GM18508 (cell line): ENCODE measurements around the gene HEPH.
"Not testable (repeated sequence)": the region's sequence is repeated elsewhere in the genome, so short reads cannot be mapped to it uniquely, and the experiment has no call there.

ENCODE experiments used
- ATAC-seq: cut with Tn5 transposase; IDR thresholded peaks from one replicate; pipeline ENCODE4 v1.9.1; 2021; ENCODE audit warnings: moderate number of reproducible peaks; ENCODE audit not compliant: insufficient read depth, unreplicated experiment

The HEPH gene

DNA sequence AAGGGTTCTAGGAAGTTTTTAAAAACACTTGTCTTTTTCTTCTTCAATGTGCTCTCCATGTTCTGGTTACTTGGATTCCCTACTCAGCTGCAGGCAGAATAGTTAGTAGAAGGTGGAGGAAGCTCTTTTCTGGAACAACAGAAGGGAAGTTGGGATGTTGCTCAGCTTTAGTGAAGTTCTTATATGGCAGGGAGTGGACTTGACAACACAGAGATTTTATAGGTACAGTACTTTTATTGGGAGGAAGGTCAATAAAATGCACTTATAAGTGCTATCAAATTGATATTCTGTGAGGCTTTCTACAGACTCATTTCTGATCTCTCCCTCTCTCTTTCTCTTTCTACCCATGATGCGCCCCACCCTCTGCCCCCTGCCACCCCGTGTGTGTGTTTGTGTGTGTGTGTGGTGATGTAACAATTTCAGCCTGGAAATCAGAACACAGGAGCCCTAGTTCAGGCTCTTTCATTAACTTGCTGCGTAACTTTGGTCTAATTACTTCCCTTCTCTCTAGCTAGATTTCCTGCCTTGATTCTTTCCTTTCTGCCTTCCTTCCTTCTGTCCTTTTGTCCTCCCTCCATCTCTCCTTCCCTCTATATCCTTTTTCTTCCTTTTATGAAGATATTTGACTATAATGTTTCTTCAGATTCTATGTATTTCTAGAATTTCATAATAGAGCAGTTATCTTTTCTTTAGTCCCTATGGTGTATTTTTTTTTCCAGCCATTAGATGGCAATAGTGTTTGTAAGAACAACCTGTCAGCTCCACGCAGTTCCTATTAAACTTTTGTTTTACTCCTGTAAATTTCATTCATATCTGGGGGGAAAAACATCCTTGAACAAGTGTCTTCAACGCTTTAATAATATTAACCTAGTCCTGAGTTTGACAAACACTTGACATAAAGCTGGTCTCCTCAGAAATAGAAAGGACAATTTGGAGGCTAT, 37.1 kb downstream of the HEPH start:
- no peak for ATAC-seq

DNA sequence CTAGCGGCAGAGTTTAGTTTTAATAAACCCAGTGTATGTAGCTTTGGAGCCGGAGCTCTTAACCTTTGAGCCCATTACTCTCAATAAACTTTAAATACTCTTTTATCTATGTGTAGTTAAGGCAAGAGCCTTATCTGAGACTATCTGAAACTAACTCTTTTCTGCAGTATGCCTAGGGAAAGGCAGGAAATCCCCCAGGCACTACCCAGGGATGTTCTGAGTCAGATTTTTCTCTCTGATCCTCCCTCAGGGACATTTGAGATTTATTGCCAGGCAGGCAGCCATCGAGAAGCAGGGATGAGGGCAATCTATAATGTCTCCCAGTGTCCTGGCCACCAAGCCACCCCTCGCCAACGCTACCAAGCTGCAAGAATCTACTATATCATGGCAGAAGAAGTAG, 39.1 kb downstream of the HEPH start:
- ATAC-seq = no peak

GRCh38 chrX:66221856-66222255, 57.8 kb downstream of the HEPH start:
- ATAC-seq = no peak

- ATAC-seq = no peak
These were observed 68.2 kb downstream of the HEPH start for GRCh38 chrX:66232296-66232695.

GRCh38 chrX:66233209-66233608, 69.2 kb downstream of the HEPH start:
- ATAC-seq = no peak

- ATAC-seq = not testable (repeated sequence)
These were observed 69.9 kb downstream of the HEPH start for GRCh38 chrX:66233904-66234303.

- ATAC-seq = no peak
These were observed 91.4 kb downstream of the HEPH start for GRCh38 chrX:66255359-66255967.

- ATAC-seq = no peak
These were observed 98.8 kb downstream of the HEPH start for GRCh38 chrX:66262807-66263206.
